ENCODE results near the gene DLST.
"Not testable (repeated sequence)": the region's sequence is repeated elsewhere in the genome, so short reads cannot be mapped to it uniquely, and the experiment has no call there.

Gene DLST

DNA sequence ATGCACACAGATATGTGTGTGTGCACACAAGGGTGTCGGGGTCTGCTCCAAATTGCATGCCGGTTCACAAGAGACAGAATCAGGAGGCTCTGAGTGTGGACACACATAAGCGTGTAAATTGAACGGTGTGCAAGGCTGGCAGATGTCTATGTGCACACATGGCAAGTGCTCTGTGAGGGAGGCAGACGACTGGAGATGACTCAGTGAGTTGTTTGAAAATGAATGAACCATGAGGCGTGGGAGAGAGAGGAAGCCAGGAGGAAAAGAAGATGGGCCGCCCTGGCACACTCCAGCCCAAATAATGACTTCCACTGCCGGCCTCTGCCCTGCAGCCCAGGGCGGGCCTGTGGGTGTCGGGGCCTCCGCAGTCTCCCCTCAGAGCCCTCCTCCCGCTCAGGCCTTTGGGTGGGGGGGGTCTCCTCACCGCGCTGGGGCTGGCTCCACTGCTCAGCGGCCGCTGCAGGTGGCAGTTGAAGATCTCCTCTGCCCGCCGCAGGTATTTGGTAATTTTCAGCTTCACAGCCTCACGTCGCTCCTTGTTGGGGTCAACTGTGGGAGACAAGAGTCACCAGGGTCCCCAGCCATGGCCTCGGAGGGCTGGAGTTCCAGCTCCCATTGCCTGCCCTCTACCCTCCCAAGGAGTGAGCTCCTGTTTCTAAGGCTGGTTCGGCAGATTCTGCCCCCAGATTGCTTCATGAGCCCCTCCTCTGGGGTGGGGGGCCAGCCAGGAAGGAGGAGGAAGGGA is 37.9 kb downstream of the DLST start:
- DNase-seq, result no peak

DNA sequence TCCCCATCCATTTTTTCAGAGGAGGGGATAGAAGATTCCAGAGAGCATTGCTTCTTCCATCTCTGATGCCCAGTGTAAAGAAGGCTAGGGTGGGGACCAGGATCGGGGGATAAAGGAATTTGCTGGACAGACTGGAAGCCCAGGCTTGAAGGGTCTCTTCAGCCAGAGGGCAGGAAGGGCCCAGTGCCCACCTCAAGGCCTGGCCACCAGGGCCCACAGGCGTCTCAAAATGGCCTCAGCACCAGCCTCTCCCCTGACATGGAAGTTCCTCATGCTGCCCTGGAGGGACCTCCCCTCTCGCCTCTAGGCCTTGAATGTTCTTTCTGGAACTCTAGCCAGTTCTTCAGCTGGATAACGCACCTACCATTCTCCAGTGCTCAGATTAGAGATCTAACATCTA is 38.6 kb downstream of the DLST start:
- DNase-seq, result no peak

DNA sequence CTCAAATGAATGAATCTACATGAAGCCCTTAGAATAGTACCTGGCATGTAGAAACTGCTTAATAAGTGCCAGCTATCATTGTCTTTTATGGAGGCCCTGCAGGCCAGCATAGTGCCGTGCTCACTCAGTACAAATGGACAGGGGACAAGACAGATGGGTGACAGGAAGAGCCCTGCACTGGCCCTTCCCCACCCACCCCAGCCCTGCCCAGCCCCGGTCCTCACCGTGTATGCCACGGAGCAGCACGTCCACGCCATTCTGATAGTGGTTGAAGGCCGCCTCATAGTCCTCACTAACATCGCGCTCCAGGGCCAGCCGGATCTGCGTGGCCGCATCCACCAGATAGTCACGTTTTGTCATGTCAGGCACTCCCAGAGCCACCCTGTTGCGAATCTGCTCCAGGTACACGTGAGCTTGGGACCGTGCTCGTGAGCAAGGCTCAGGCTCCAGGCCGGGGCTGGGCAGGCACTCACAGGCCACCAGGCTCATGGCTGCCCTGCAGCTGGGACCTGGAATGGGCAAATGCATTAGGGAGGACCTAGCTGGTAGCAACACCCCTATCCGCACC is 39.4 kb downstream of the DLST start:
- DNase-seq, result no peak

- no peak for DNase-seq
These were observed 40.5 kb downstream of the DLST start for GRCh38 chr14:74921987-74922751.

DNA sequence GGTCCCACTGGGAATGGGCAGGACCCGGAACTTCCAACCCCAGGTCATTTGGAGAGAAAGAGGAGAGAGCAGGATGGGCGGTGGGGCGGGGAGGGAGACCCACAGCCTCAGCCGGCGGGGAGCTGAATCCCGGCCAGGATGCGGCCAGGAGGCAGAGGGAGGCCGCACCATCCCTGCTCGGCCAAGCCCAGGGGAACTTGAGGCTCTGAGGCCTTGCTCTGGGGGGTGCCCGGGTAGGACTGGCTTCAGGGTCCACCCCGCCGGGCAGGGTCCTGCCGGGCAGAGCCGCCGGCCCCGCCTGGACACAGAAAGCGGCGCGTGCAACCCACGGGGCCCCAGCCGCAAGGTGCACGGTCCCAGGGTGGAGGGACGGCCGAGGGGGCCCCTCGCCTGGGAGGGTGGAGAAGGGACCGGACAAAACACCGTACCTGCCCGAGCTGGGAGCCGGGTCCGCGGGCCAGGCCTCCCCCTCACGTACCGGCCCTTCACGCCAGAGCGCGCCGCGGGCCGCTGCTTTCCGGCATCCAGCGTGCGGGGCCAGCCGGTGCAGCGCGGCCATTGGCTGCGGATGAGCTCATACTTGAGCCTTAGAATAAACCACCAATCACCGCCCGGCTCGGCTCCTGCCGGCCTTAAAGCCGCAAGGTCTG is 41.2 kb downstream of the DLST start, which contains the start of gene RPS6KL1:
Gene RPS6KL1 (minus strand): TSS at position 509 of the 650 bp plus-strand sequence. CDS start 1,719 bp downstream, outside the sequence.
- DNase-seq, result peak; percentile 94 to 98

GRCh38 chr14:74924061-74924460 is 42.3 kb downstream of the DLST start:
- DNase-seq, result no peak

DNA sequence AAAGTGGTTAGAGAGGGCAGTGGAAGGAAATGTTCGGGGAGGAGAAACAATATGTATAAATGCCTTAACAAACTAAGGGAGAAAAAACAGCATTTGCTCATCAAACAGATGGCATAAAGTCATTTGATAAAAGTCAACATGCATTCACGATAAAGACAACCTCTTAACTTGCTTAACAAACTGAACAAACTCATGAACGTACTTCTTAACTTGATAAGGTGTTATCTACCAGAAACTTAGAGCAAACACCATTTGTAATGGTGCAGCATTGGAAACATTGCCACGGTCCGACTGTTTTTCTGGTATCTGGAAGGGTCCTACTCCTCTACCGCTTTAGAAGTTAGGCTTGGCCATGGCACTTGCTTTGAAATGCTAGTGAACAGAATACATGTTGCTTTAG is 45.5 kb downstream of the DLST start:
- DNase-seq, result no peak

GRCh38 chr14:74929242-74929641 is 47.5 kb downstream of the DLST start:
- no peak for DNase-seq

- DNase-seq, result not testable (repeated sequence)
These were observed 50.0 kb downstream of the DLST start for GRCh38 chr14:74931744-74932143.

DNA sequence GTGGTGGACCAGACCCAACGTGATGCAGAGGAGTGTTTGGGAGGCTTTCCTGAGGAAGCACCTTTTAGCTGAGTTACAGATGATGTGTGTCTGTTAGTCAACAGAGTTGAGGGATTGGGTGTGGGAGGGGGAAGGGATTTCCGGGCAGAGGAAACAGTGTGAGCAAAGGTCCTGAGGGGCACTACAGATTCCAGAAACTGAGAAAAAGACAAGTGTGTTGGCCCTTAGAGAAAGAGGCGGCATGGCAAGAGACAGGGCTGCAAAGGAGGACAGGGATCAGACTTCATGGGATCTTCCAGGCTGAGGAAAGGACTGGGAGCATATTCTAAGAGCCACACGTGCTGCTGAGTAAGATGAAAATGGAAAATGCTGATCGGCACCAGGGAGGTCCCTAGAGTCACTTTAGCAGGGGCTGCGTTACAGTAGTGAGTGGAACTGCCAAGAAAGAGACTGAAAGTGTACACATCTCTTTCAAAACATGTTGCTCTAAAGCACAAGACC is 50.7 kb downstream of the DLST start:
- no peak for DNase-seq

GRCh38 chr14:74932936-74933335 is 51.2 kb downstream of the DLST start:
- DNase-seq, result not testable (repeated sequence)

- DNase-seq, result peak; percentile 33 to 78
These were observed 52.3 kb downstream of the DLST start for GRCh38 chr14:74934041-74934440.

GRCh38 chr14:74934476-74935359 is 53.0 kb downstream of the DLST start:
- peak; percentile 61 to 75 for DNase-seq

DNA sequence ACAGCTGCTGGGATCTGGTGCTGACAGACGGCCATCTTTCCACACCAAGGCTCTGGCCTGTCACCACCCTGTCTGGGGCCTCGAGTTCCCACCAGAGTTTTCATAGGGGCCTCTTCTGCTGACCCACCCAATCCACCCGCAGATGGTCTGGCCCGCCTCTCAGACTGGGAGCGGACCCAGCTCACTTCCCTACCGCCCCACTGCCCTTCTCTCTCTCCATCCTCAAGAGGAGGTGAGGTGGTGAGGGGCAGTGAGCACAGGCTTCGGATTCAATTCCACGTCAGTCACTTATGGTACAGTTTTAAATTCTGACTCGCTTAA is 53.6 kb downstream of the DLST start:
- no peak for DNase-seq

DNA sequence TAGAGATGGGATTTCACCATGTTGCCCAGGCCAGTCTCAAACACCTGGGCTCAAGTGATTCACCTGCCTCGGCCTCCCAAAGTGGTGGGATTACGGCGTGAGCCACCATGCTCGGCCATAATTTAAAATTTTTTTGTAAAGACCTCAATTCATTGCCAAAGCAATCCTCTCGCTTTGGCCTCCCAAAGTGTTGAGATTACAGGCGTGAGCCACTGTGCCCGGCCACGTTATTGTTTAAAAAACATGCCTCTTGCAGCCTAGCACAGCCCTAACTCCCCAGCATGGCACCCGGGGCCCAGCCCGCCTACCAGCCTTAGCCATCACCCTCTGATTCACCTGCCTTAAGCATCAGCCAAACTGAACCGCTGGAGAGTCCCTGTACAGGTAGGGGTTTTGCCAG is 54.4 kb downstream of the DLST start:
- no peak for DNase-seq

DNA sequence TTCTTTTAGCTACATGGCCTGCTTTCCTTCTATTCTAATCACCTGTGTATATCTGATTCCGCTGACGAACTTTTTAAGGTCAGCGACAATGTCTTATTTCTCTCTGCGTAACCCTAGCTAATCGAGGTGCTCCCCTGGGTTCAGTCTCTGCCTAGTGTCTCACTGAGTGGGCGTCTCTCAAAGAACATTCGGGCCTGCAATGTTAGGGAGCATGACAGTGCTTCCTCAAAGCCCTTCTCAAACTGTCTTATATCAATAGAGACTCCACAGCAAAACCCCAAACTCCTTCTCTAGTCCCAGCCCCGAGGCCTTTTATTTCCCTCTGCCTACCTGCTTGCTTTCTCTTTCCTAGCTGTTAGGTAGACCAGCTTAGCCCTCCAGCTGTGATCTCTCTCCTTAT is 55.0 kb downstream of the DLST start:
- DNase-seq, result no peak

GRCh38 chr14:74937171-74937570 is 55.5 kb downstream of the DLST start:
- no peak for DNase-seq

- peak; percentile 84 to 93 for DNase-seq
These were observed 57.1 kb downstream of the DLST start for GRCh38 chr14:74938531-74939495.

DNA sequence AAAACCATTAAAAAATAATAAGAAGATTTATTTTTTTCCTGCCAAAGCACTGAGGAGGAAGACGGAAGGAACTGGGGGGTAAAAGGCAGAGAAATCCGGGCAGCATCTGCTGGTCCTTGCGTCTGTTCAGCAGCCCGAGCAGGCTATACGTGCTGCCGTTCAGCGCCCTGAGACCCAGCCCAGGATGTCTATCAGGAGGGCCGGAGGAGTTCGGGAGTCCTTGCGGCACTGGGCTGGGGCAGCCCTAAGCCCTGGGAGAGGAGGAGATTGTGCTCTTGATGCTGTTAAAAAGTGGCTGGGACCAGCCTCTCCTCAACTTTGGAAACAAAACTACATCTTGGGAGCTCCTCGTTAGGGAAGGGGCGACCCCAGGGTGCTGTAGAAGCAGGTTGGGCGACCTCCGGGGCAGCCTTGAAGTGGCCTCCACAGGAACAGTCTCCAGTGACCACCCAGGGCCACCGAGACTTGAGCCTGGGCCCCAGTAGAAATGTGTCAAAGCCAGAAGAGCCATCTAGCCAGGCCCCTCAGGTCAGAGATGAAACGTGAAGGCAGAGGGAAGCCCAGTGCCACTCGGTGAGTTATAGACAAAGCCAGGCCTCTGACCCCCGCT is 59.3 kb downstream of the DLST start:
- no peak for DNase-seq

GRCh38 chr14:74941676-74942097 is 60.0 kb downstream of the DLST start:
- no peak for DNase-seq

GRCh38 chr14:74942181-74942580 is 60.5 kb downstream of the DLST start:
- DNase-seq, result no peak

Data from NCI-H524 (cell line).